OCI-LY7 (cell line): ENCODE results near the gene NFAM1. TPM values are rescaled to one million over a fixed set of nuclear protein-coding genes. Genes with fewer than 3 reads are reported as not detected.

ENCODE experiments used
- BruUV-seq: library from RNA; stranded (reverse); fragments of 400-500 nt; replicated peaks from 2 replicates; lab custom pipeline; 2021; lab: Mats Ljungman, UMichigan
- CTCF ChIA-PET: fragments of 300-600 bp; sonication (Branson Sonifier 250); formaldehyde crosslinking; loops from one replicate; lab custom pipeline; 2022; ENCODE audit warnings: antibody characterized with exemption; ENCODE audit not compliant: unreplicated experiment; lab: Charles Lee
- POLR2A ChIA-PET: fragments of 300-600 bp; sonication (Branson Sonifier 250); formaldehyde crosslinking; loops from one replicate; lab custom pipeline; 2022; ENCODE audit warnings: antibody characterized with exemption; lab: Charles Lee
- DNase-seq: peaks from one replicate; pipeline ENCODE4 v3.0.0-alpha.2; 2015; ENCODE audit warnings: low spot score
- H2AFZ ChIP-seq: fragments of 200-600 bp; sonication (generic), shearing (Covaris generic); 2 replicates; pipeline ENCODE4 v1.6.1; 2014; ENCODE audit warnings: mild to moderate bottlenecking, antibody characterized with exemption, low read length, moderate library complexity
- H3K27ac ChIP-seq: fragments of 200-600 bp; sonication (generic); 2 replicates; pipeline ENCODE4 v1.5.1; 2014; ENCODE audit warnings: mixed run types, low read depth, mild to moderate bottlenecking, moderate library complexity, low read length, inconsistent platforms; ENCODE audit not compliant: poor library complexity, severe bottlenecking
- H3K36me3 ChIP-seq: fragments of 200-600 bp; sonication (generic); 2 replicates; pipeline ENCODE4 v1.6.1; 2014; ENCODE audit warnings: mild to moderate bottlenecking, antibody characterized with exemption, low read length, moderate library complexity, mixed read lengths; ENCODE audit not compliant: insufficient read depth
- H3K4me1 ChIP-seq: fragments of 200-600 bp; sonication (generic); 2 replicates; pipeline ENCODE4 v1.5.1; 2014; ENCODE audit warnings: mild to moderate bottlenecking, low read length; ENCODE audit not compliant: insufficient read depth, poor library complexity, severe bottlenecking
- H3K4me2 ChIP-seq: fragments of 200-600 bp; sonication (generic); 2 replicates; pipeline ENCODE4 v1.6.1; 2014; ENCODE audit warnings: mild to moderate bottlenecking, low read length
- H3K4me3 ChIP-seq: fragments of 200-600 bp; sonication (generic); 2 replicates; pipeline ENCODE4 v1.5.1; 2014; ENCODE audit warnings: mild to moderate bottlenecking, low read depth, low read length; ENCODE audit not compliant: poor library complexity, severe bottlenecking
- H3K79me2 ChIP-seq: fragments of 200-600 bp; sonication (generic); 2 replicates; pipeline ENCODE4 v1.6.1; 2016; ENCODE audit warnings: low read depth, mild to moderate bottlenecking, low read length, moderate library complexity, mixed read lengths; ENCODE audit not compliant: insufficient read depth
- H3K9me2 ChIP-seq: fragments of 200-600 bp; sonication (generic); 2 replicates; pipeline ENCODE4 v1.6.1; 2016; ENCODE audit warnings: mild to moderate bottlenecking, low read length, mixed read lengths; ENCODE audit not compliant: insufficient read depth
- H3K9me3 ChIP-seq: fragments of 200-600 bp; sonication (generic); 2 replicates; pipeline ENCODE4 v1.6.1; 2014; ENCODE audit warnings: mild to moderate bottlenecking, mixed run types, low read length, mixed read lengths
- H4K20me1 ChIP-seq: fragments of 200-600 bp; sonication (generic); 2 replicates; pipeline ENCODE4 v1.6.1; 2014; ENCODE audit warnings: mild to moderate bottlenecking, antibody characterized with exemption, low read length, moderate library complexity, mixed read lengths; ENCODE audit not compliant: insufficient read depth
- CTCF ChIP-seq: fragments of 200-600 bp; sonication (generic); conservative IDR thresholded peaks from 2 replicates; pipeline ENCODE4 v1.5.1; 2014; ENCODE audit warnings: mild to moderate bottlenecking, antibody characterized with exemption, low read length, moderate library complexity, mixed read lengths
- EZH2phosphoT487 ChIP-seq: fragments of 200-600 bp; sonication (generic); IDR thresholded peaks from 2 replicates; pipeline ENCODE4 v1.6.1; 2018; ENCODE audit warnings: low read depth, borderline replicate concordance, mild to moderate bottlenecking, mixed run types, antibody characterized with exemption, low read length, moderate library complexity, mixed read lengths
- intact Hi-C: fragments of 100-400 bp; cut with micrococcal nuclease; formaldehyde crosslinking; loops from one replicate; pipeline ENCODE4 v1.10.0; 2022; ENCODE audit not compliant: unreplicated experiment
- total RNA-seq, 2 experiments: library from RNA; depleted of rRNA in 1 of 2; stranded (reverse); fragments of >200 nt in 1 of 2; shearing (Covaris generic) in 1 of 2; gene quantifications; 2 replicates each; pipeline ENCODE4 v1.2.3, GENCODE V29; 2014 to 2022

NFAM1 gene
- total RNA-seq, 2 experiments from 2014 or later = 0.16 to 0.88 TPM

- Histone ChIP-seq H3K9me2 (no peaks in the 10 kb centered on the region), H3K9me3 (no peaks in the 10 kb centered on the region), H3K4me2 (no peak overlapping the region), H2AFZ (no peak overlapping the region), H4K20me1 (no peaks in the 10 kb centered on the region), H3K4me3 (no peak overlapping the region), H3K4me1 (no peaks in the 10 kb centered on the region), H3K79me2 (no peaks in the 10 kb centered on the region), H3K36me3 (no peaks in the 10 kb centered on the region), H3K27ac (no peak overlapping the region)
- ChIA-PET CTCF (no interaction called here), POLR2A (interaction anchor here (0.5 kb wide), 1 partner anchor 236 kb away, joined by 4 read pairs; no protein-coding TSS in a partner anchor)
- BruUV-seq = no TSS peak
- TF ChIP-seq CTCF (no peak), EZH2phosphoT487 (no peak)
- intact Hi-C loops = no loop called here
- no peak for DNase-seq
These were observed 38.3 kb upstream of the NFAM1 start for GRCh38 chr22:42470366-42471082.

- Histone ChIP-seq H3K9me2 (no peaks in the 10 kb centered on the region), H3K9me3 (no peaks in the 10 kb centered on the region), H3K36me3 (no peaks in the 10 kb centered on the region), H3K4me1 (no peaks in the 10 kb centered on the region), H3K4me3 (no peak overlapping the region), H3K79me2 (no peaks in the 10 kb centered on the region), H4K20me1 (no peaks in the 10 kb centered on the region), H3K4me2 (no peak overlapping the region), H2AFZ (no peak overlapping the region), H3K27ac (no peak overlapping the region)
- CTCF ChIA-PET = no interaction called here
- intact Hi-C loops = no loop called here
- DNase-seq = no peak
- no TSS peak for BruUV-seq
- no peak for TF ChIP-seq EZH2phosphoT487
- no peak for TF ChIP-seq CTCF
- POLR2A ChIA-PET = no interaction called here
These were observed 36.6 kb upstream of the NFAM1 start for GRCh38 chr22:42468841-42469240.

- no peak for DNase-seq
- no peak for TF ChIP-seq CTCF
- no peak for TF ChIP-seq EZH2phosphoT487
- intact Hi-C loops = no loop called here
- H3K36me3 ChIP-seq = no peaks in the 10 kb centered on the region
- no peaks in the 10 kb centered on the region for H4K20me1 ChIP-seq
- ChIA-PET POLR2A (no interaction called here), CTCF (no interaction called here)
- no peaks in the 10 kb centered on the region for H3K79me2 ChIP-seq
- no peak overlapping the region for H2AFZ ChIP-seq
- H3K4me3 ChIP-seq = no peak overlapping the region
- H3K27ac ChIP-seq = no peak overlapping the region
- BruUV-seq = no TSS peak
- peaks cover 10% of the 10 kb centered on the region for H3K4me1 ChIP-seq
- H3K9me2 ChIP-seq = no peaks in the 10 kb centered on the region
- H3K4me2 ChIP-seq = no peak overlapping the region
- no peaks in the 10 kb centered on the region for H3K9me3 ChIP-seq
These were observed 29.8 kb upstream of the NFAM1 start for GRCh38 chr22:42462016-42462415.
